ENCODE data around the gene RAD51B. TPM values are rescaled to one million over a fixed set of nuclear protein-coding genes. Genes with fewer than 3 reads are reported as not detected.

The RAD51B gene
- total RNA-seq, 1 experiment from 2014 or later, result 10.8 TPM

DNA sequence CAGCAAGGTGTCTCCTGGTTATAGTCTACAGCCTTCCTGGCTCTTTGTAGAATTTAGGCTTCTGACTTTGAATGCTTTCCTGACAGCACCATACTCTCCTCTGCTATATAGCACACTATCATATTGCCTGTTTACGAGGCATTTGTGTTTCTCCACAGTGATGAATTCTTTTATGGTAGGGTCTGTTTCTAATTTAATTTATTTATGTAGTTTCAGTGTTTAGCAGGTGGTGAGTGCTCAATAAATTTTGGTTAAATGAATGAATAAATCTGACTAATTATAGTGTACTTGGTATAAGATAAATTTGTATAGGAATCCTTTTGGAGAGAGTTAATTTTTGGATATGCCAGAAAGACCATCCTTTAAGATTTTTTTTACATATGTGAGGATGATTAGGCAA, 115.3 kb downstream of the RAD51B start:
- ChIA-PET CTCF (interaction anchor here (0.8 kb wide), 2 partner anchors 316 to 882 kb away, joined by 3 to 7 read pairs; no protein-coding TSS in a partner anchor), POLR2A (ENCODE audit: unreplicated experiment) (interaction anchor here (0.6 to 0.9 kb wide), 2 partner anchors 40 to 296 kb away, joined by 3 to 4 read pairs; no protein-coding TSS in a partner anchor)
- Histone ChIP-seq H2AFZ (ENCODE audit: low read length) (no peak overlapping the region), H3K4me1 (ENCODE audit: insufficient read depth, low read length) (no peaks in the 10 kb centered on the region), H3K9me2 (replicated peaks; ENCODE audit: low read length) (no peaks in the 10 kb centered on the region), H3K4me2 (ENCODE audit: low read length) (no peak overlapping the region), H3K79me2 (ENCODE audit: low read length) (no peaks in the 10 kb centered on the region), H4K20me1 (ENCODE audit: low read length) (no peaks in the 10 kb centered on the region), H3K9me3 (ENCODE audit: low read length) (no peaks in the 10 kb centered on the region), H3K27ac (ENCODE audit: low read length) (no peak overlapping the region), H3K4me3 (ENCODE audit: low read length) (no peak overlapping the region), H3K36me3 (ENCODE audit: low read depth, low read length) (no peaks in the 10 kb centered on the region), H3K9ac (ENCODE audit: low read length) (no peak overlapping the region), H3F3A (ENCODE audit: low read length, unreplicated experiment) (no peaks in the 10 kb centered on the region), H3K27me3 (ENCODE audit: low read length) (no peaks in the 10 kb centered on the region)
- no peak for DNase-seq
- no TSS peak for BruUV-seq (replicated peaks)
- no peak for ATAC-seq
- intact Hi-C loops (cut with micrococcal nuclease), result loop anchor here (2.0 kb wide), 7 partner anchors 52 to 910 kb away; partner anchors contain the start of gene ZFP36L1
- TF ChIP-seq EZH2phosphoT487 (IDR thresholded peaks at IDR 0.05; ENCODE audit: borderline replicate concordance, low read length) (no peak), EZH2 (IDR thresholded peaks at IDR 0.05; ENCODE audit: low read length, unreplicated experiment) (no peak)
- TF ChIP-seq, protein P1, sequence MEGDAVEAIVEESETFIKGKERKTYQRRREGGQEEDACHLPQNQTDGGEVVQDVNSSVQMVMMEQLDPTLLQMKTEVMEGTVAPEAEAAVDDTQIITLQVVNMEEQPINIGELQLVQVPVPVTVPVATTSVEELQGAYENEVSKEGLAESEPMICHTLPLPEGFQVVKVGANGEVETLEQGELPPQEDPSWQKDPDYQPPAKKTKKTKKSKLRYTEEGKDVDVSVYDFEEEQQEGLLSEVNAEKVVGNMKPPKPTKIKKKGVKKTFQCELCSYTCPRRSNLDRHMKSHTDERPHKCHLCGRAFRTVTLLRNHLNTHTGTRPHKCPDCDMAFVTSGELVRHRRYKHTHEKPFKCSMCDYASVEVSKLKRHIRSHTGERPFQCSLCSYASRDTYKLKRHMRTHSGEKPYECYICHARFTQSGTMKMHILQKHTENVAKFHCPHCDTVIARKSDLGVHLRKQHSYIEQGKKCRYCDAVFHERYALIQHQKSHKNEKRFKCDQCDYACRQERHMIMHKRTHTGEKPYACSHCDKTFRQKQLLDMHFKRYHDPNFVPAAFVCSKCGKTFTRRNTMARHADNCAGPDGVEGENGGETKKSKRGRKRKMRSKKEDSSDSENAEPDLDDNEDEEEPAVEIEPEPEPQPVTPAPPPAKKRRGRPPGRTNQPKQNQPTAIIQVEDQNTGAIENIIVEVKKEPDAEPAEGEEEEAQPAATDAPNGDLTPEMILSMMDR (conservative IDR thresholded peaks at IDR 0.05; ENCODE audit: low read depth, low read length), result no peak

DNA sequence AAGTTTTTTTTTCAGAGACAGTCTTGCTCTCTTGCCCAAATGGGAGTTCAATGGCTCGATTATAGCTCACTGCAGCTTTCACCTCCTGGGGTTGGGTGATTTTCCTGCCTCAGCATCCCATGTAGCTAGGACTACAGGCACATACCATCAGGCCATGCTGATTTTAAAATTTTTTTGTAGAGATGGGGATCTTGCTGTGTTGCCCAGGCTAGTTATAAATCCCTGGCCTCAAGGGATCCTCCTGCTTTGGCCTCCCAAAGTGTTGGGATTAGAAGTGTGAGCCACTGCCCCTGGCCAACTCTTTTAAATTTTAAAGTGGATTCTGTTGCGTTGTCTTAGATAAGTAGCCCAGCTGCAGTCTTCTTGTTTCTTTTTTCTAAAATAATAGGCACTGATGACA, 115.8 kb downstream of the RAD51B start:
- H2AFZ ChIP-seq (ENCODE audit: low read length), result no peak overlapping the region
- H3K9ac ChIP-seq (ENCODE audit: low read length), result no peak overlapping the region
- ChIA-PET POLR2A (ENCODE audit: unreplicated experiment) (interaction anchor here (0.6 to 0.9 kb wide), 2 partner anchors 296 to 408 kb away, joined by 3 to 9 read pairs; no protein-coding TSS in a partner anchor), CTCF (no interaction called here)
- no peaks in the 10 kb centered on the region for H3K27me3 ChIP-seq (ENCODE audit: low read length)
- no peaks in the 10 kb centered on the region for H3K79me2 ChIP-seq (ENCODE audit: low read length)
- no peak overlapping the region for H3K4me3 ChIP-seq (ENCODE audit: low read length)
- H4K20me1 ChIP-seq (ENCODE audit: low read length), result no peaks in the 10 kb centered on the region
- H3K4me1 ChIP-seq (ENCODE audit: insufficient read depth, low read length), result peaks cover 2% of the 10 kb centered on the region
- DNase-seq (no peak), ATAC-seq (no peak)
- H3K4me2 ChIP-seq (ENCODE audit: low read length), result no peak overlapping the region
- no peaks in the 10 kb centered on the region for H3F3A ChIP-seq (ENCODE audit: low read length, unreplicated experiment)
- BruUV-seq (replicated peaks), result no TSS peak
- H3K36me3 ChIP-seq (ENCODE audit: low read depth, low read length), result no peaks in the 10 kb centered on the region
- no peak overlapping the region for H3K27ac ChIP-seq (ENCODE audit: low read length)
- no peaks in the 10 kb centered on the region for H3K9me3 ChIP-seq (ENCODE audit: low read length)
- TF ChIP-seq EZH2phosphoT487 (IDR thresholded peaks at IDR 0.05; ENCODE audit: borderline replicate concordance, low read length), result no peak
- TF ChIP-seq EZH2 (IDR thresholded peaks at IDR 0.05; ENCODE audit: low read length, unreplicated experiment), result no peak
- TF ChIP-seq, protein P1 (conservative IDR thresholded peaks at IDR 0.05; ENCODE audit: low read depth, low read length), result no peak
- intact Hi-C loops (cut with micrococcal nuclease), result loop anchor here (2.0 kb wide), 7 partner anchors 53 to 909 kb away; partner anchors contain the start of gene ZFP36L1
- no peaks in the 10 kb centered on the region for H3K9me2 ChIP-seq (replicated peaks; ENCODE audit: low read length)

DNA sequence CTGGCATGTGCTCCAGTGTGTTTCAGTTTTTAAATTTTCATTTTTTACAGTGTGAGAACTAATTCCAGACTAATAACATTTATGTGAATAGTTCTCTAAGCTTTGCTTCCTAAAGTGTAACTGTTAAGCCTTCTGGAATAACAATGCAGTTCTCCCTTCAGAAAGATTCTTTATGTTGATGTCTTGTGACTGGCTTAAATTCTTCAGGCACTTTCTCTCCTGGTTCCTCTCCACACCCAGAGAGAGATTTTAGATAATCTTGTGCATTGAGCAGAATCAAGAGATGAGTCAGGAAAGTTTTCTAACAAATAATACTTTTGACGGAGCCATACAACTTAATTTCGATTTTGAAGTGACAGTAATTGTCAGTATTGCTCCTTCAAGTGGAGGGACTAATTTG, 118.5 kb downstream of the RAD51B start:
- H3K9ac ChIP-seq (ENCODE audit: low read length), result no peak overlapping the region
- H3K36me3 ChIP-seq (ENCODE audit: low read depth, low read length), result no peaks in the 10 kb centered on the region
- H2AFZ ChIP-seq (ENCODE audit: low read length), result no peak overlapping the region
- no peaks in the 10 kb centered on the region for H3K9me2 ChIP-seq (replicated peaks; ENCODE audit: low read length)
- ATAC-seq (no peak), DNase-seq (no peak)
- H3K4me1 ChIP-seq (ENCODE audit: insufficient read depth, low read length), result peaks cover 20% of the 10 kb centered on the region
- ChIA-PET CTCF (interaction anchor here (0.5 kb wide), 1 partner anchor 1784 kb away, joined by 9 read pairs; no protein-coding TSS in a partner anchor), POLR2A (ENCODE audit: unreplicated experiment) (interaction anchor here (0.6 kb wide), 1 partner anchor 187 kb away, joined by 3 read pairs; no protein-coding TSS in a partner anchor)
- intact Hi-C loops (cut with micrococcal nuclease), result no loop called here
- no peak overlapping the region for H3K27ac ChIP-seq (ENCODE audit: low read length)
- no peak for TF ChIP-seq EZH2 (IDR thresholded peaks at IDR 0.05; ENCODE audit: low read length, unreplicated experiment)
- TF ChIP-seq EZH2phosphoT487 (IDR thresholded peaks at IDR 0.05; ENCODE audit: borderline replicate concordance, low read length), result no peak
- TF ChIP-seq, protein P1 (conservative IDR thresholded peaks at IDR 0.05; ENCODE audit: low read depth, low read length), result no peak
- H3K4me2 ChIP-seq (ENCODE audit: low read length), result no peak overlapping the region
- H3F3A ChIP-seq (ENCODE audit: low read length, unreplicated experiment), result no peaks in the 10 kb centered on the region
- H3K9me3 ChIP-seq (ENCODE audit: low read length), result no peaks in the 10 kb centered on the region
- no peak overlapping the region for H3K4me3 ChIP-seq (ENCODE audit: low read length)
- no peaks in the 10 kb centered on the region for H3K79me2 ChIP-seq (ENCODE audit: low read length)
- no TSS peak for BruUV-seq (replicated peaks)
- no peaks in the 10 kb centered on the region for H4K20me1 ChIP-seq (ENCODE audit: low read length)
- no peaks in the 10 kb centered on the region for H3K27me3 ChIP-seq (ENCODE audit: low read length)

All from PC-3 (cell line).